Ureter (tissue), 1 donor: ENCODE data around the gene SMARCB1. TPM values are rescaled to one million over a fixed set of nuclear protein-coding genes. Genes with fewer than 3 reads are reported as not detected.

Experiments
- DNase-seq: peaks from one replicate; pipeline ENCODE4 v3.0.0-alpha.2; 2020; ENCODE audit warnings: low spot score
- total RNA-seq: library from RNA; stranded (reverse); gene quantifications from one replicate; pipeline ENCODE4 v1.2.4, GENCODE V29; 2023
- donor health status: DM: yes; HTN: yes; CAD: no.

SMARCB1 gene
- total RNA-seq, 1 donor from 2014 or later, result 74.0 TPM

GRCh38 chr22:23780146-23780748 lies 6.5 kb upstream of the SMARCB1 start:
- no peak for DNase-seq

GRCh38 chr22:23781065-23781464 lies 5.7 kb upstream of the SMARCB1 start:
- no peak for DNase-seq

- no peak for DNase-seq
Measured at GRCh38 chr22:23781511-23782183, 5.1 kb upstream of the SMARCB1 start.

GRCh38 chr22:23782252-23782651 lies 4.5 kb upstream of the SMARCB1 start:
- DNase-seq, result no peak

- no peak for DNase-seq
Measured at GRCh38 chr22:23782703-23783102, 4.1 kb upstream of the SMARCB1 start.

DNA sequence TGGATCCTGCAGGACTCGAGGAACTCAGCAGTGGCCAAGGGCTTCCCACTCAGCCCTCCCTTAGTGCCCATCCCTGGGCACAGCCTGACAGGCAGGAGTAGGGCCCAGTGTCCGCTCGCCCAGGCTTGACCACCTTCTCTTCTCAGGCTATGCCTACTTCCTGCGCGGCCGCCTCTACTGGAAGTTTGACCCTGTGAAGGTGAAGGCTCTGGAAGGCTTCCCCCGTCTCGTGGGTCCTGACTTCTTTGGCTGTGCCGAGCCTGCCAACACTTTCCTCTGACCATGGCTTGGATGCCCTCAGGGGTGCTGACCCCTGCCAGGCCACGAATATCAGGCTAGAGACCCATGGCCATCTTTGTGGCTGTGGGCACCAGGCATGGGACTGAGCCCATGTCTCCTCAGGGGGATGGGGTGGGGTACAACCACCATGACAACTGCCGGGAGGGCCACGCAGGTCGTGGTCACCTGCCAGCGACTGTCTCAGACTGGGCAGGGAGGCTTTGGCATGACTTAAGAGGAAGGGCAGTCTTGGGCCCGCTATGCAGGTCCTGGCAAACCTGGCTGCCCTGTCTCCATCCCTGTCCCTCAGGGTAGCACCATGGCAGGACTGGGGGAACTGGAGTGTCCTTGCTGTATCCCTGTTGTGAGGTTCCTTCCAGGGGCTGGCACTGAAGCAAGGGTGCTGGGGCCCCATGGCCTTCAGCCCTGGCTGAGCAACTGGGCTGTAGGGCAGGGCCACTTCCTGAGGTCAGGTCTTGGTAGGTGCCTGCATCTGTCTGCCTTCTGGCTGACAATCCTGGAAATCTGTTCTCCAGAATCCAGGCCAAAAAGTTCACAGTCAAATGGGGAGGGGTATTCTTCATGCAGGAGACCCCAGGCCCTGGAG lies 3.3 kb upstream of the SMARCB1 start:
- no peak for DNase-seq

DNA sequence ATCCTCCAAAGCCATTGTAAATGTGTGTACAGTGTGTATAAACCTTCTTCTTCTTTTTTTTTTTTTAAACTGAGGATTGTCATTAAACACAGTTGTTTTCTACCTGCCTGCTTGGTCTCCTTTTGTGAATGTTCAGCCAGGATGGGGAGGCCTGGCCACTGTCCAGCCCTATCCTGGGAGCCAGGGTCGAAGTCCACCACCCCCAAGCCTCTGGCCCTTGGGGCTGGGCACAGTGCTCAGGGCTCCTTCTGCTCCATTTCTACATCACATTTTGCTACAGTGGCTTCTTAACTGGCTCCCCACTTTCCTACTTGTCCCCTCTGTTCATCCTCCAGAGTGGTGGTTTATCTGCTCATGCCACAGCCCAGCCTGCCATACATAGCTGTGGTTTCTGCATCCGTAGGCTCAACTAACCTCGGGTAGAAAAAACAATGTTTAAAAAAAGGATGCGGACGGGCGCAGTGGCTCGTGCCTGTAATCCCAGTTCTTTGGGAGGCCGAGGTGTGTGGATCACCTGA lies 2.5 kb upstream of the SMARCB1 start:
- no peak for DNase-seq

GRCh38 chr22:23786261-23786710 lies 480 bp upstream of the SMARCB1 start:
- DNase-seq, result no peak

DNA sequence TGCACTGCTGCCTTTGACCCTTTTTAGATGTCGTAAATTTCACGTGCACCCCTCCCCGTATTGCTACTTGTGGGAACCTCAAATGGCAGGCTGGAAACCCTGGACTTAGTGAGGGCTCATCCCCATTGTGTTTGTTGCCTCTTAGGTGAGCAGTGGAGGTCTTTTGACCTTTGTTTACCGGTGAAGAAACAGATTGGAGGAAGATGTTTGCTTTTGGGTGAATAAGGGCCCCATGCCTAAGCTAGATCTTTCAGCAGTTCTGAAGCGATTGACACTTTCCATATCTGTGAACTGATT lies 782 bp downstream of the SMARCB1 start:
- DNase-seq, result no peak

GRCh38 chr22:23787910-23788309 lies 1.1 kb downstream of the SMARCB1 start:
- DNase-seq, result no peak

GRCh38 chr22:23789121-23789520 lies 2.4 kb downstream of the SMARCB1 start:
- DNase-seq, result no peak

DNA sequence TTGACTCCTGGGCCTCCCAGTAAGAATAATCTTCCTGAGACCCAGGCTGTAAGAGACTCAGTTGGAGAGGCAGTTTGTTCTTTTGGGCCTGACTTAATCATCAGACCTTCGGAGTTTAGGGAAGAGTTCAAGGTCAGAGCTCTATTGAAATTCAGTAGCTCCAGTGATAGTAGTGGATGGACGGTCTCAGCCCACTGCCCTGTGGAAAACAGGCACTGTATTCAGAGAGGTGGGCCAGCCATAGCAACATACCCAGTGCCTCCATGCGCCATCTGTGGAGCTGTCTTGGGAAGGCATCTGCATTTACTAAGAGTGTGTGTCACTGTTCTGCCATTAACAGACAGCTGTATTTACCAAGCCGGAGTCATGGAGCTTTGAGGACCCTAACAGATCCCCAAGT lies 2.9 kb downstream of the SMARCB1 start:
- DNase-seq, result no peak

DNA sequence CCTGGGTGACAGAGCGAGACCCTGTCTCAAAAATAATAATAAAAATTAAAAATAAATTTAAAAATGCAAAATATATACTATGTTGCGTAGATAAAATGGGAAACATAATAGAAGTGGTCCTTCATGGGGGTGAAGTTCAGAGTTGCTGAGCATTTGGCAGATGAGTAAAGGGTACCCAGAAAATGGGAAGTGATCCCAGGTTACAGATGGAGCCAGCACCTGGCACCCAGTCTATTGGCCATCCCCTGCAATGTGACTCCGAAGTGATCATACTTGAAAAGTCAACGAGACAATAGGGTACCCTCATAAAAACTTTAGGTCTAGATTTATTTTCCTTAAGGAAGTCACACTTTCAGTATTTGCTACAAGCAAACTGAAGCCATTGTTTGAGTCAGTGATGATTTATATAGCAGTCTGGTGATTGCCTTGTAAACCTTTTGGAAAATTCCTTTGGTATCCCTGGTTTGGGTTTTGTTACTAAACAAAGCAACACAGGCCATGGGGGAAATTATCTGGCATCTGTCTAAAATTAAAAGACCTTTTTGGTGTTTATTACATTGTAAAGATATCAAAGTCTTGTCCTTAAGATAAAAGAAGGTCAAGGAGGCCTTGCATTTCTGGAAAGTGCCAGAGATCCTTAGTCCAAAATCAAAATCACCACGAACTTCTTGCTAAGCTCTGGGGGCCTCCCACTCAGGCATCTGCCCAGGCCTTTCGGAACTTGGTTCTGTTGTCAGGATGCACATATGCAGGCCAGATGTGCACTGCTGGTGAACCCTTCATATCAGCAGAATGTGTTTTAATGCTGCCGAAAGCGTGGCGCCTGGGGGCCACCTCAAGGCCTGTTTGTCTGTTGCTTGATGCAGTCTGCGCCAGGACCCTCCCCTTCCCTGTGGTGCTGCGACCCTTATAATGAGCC lies 4.3 kb downstream of the SMARCB1 start:
- DNase-seq, result no peak

DNA sequence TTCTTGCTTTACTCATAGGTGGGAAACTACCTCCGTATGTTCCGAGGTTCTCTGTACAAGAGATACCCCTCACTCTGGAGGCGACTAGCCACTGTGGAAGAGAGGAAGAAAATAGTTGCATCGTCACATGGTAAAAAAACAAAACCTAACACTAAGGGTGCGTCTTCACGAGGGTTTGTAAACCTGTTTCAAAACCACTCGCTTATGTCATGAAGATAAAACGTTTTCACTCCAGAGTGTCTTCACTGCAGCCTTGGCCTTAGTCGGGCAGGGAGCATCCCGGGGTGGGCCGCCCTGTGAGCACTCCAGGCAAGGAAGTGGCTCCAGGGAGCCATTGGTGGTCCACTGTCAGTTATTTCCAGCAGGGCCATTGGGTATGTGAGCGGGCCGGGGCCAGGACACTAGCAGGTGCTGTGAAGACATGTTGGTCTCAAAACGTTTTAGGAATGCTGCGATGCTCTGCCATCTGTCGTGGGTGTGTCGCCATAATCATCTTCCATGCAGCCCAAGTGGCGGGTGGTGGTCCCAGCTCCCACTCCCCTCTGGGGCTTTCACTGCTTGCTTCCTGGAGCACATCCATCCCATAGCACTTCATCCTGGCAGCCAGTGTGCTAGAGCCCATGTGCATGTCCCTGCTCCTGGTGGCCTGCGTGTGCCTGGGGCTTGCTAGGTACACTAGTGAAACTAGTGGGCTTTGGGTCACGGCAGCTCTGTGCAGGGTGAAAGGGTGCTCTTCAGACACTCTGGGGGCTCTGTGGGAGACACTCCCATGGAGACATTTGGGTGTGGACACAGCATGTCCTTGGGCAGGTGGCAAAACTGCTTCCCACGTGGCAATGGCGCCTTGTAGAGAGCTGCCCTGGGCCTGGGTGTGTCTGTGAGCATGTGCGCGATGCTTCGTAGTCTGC lies 5.2 kb downstream of the SMARCB1 start:
- no peak for DNase-seq

DNA sequence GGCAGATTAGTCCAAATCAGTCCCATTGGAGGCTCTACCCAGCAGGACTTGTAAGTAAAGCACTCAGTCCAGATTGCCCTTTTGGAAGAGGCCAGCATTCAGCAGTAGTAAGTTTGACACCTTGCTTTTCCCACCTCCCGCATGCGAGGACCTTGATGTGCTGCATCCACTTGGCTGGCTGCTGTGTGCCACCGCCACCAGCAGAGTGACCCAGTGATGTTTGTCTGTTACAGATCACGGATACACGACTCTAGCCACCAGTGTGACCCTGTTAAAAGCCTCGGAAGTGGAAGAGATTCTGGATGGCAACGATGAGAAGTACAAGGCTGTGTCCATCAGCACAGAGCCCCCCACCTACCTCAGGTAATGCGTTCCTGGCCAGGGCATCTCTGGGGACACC lies 6.6 kb downstream of the SMARCB1 start:
- no peak for DNase-seq

- no peak for DNase-seq
Measured at GRCh38 chr22:23796461-23796860, 9.7 kb downstream of the SMARCB1 start.

DNA sequence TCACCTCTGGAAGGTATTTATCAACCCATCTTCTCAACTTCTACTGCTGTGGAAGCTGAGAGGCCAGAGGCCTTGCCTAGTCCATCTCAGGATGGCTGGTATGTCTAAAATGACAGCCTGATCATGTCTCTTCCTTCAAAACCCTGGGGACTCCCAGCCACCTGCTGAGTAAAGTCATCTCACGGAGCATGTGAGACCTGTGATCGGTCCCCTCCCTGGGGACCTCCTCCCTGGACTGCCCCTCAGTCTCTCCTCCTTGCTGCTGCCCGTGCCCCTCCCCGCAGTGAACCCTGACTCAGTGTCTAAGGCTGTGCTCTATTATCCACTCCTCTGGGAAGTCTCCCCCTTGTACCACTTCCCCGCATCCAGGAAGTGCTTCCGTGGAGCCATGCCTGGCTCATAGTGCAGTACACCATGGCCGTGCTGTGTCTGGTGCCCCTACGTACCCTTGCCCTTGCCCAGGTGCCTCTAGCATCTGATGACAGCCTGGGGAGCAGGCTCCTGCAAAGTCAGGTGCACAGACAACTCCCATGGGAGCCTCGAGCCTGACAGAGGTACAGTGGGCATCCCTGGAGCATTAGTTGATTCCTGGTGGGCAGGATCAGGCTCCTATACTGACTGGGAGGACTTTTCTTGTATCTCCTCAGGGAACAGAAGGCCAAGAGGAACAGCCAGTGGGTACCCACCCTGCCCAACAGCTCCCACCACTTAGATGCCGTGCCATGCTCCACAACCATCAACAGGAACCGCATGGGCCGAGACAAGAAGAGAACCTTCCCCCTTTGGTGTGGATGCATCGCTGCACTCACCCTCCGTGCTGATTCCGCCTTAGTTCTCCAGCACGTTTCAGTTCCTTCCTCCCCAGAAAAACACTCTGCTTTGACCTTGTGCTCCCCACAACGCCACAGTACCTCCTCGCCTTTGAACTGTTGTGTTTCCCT lies 13.8 kb downstream of the SMARCB1 start:
- DNase-seq, result no peak

DNA sequence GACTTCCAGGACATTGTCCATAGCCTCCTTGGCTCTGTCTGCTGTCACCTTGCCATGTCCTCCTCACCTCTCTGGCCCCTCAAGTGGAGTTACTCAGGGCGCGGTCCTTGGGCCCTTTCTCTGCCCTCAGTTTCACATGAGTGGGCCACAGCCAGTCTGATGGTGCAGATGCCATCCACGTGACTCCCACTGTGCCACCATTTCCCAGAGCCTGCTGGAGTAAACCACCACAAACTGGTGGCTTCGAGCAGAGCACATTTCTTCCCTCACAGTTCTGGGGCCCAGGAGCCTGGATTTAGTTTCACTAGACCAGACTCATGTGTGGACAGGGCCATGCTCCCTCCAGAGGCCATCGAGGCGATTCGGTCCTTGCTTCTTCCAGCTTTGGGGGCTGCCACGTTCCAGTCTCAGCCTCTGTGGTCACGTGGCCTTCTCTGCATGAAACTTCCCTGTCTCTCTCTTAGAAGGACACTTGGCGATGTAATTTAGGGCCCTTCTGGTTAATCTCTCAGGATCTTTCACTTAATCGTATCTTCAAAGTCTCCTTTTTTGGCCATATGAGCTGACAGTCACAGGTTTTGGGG lies 14.6 kb downstream of the SMARCB1 start:
- no peak for DNase-seq

DNA sequence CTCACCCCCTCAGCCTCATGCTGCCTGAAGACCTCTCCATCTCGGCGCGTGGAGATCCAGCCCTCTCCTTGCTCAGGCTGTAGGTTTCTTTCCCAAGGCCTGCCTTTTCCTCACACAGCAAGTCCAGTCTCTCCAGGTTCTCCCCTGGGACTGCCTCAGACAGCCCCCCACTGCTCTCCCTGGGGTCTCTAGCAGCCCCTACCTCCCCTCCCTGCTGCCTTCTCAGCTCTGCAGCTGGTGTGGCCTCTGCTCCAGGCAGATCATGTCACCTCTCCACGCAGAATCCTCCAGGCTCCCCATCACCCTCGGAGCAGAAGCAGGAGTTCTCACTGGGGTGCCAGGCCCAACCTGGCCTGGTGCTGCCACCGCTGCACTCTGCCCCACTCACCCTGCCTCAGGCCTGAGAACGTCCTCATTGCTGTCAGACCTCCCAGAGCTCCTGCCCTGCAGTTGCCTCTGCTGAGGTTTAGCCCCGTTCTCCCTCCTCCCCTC lies 15.2 kb downstream of the SMARCB1 start:
- DNase-seq, result no peak
